Upper lobe of right lung (tissue), 1 donor: ENCODE measurements around the gene ARL10. TPM values are rescaled to one million over a fixed set of nuclear protein-coding genes. Genes with fewer than 3 reads are reported as not detected.
A peak's percentile ranks its signal among the peaks of the same experiment; 100 is the strongest.

Experiments used
- ATAC-seq: fragments of 200-7000 bp; cut with Tn5 transposase; one replicate; pipeline ENCODE4 v1.9.1; 2020; ENCODE audit warnings: mild to moderate bottlenecking, moderate library complexity
- DNase-seq: peaks from one replicate; pipeline ENCODE4 v3.0.0-alpha.2; 2020
- H3K27ac ChIP-seq: fragments of 200-600 bp; one replicate; pipeline ENCODE4 v1.8.0; 2022
- H3K27me3 ChIP-seq: fragments of 200-600 bp; one replicate; pipeline ENCODE4 v1.8.0; 2022; ENCODE audit warnings: mild to moderate bottlenecking
- H3K36me3 ChIP-seq: fragments of 200-600 bp; one replicate; pipeline ENCODE4 v1.8.0; 2022
- H3K4me1 ChIP-seq: fragments of 200-600 bp; one replicate; pipeline ENCODE4 v1.8.0; 2022
- H3K4me3 ChIP-seq: fragments of 200-600 bp; one replicate; pipeline ENCODE4 v1.8.0; 2022; ENCODE audit warnings: mild to moderate bottlenecking
- H3K9me3 ChIP-seq: fragments of 200-600 bp; one replicate; pipeline ENCODE4 v1.8.0; 2022
- CTCF ChIP-seq: fragments of 200-600 bp; IDR thresholded peaks from one replicate; pipeline ENCODE4 v1.8.0; 2022; ENCODE audit warnings: antibody characterized with exemption
- intact Hi-C: fragments of 100-400 bp; cut with DNase I; formaldehyde crosslinking; loops from one replicate; pipeline ENCODE4 v1.11.0; 2022
- total RNA-seq: library from RNA; stranded (reverse); fragmentation: NEBNext Ultra II Directional; extraction: Animal tissue kit (Norgen Biotek cat#: 25700); gene quantifications from one replicate; pipeline ENCODE4 v1.2.1, GENCODE V29; 2021
- donor health status: DM: no; HTN: yes; CAD: no; lungs with severe emphysema.

Gene ARL10
- total RNA-seq, 1 donor from 2014 or later = 7.9 TPM

- H3K4me1 ChIP-seq = peaks cover 32% of the 10 kb centered on the region
- peak; percentile 96 for DNase-seq
Measured at GRCh38 chr5:176415952-176416924, 51.0 kb downstream of the ARL10 start, which contains the start of gene CLTB. Gene CLTB (minus strand): TSS chr5:176416539. CDS start chr5:176416363, 176 bp downstream.

GRCh38 chr5:176416965-176417364, 51.7 kb downstream of the ARL10 start:
- Histone ChIP-seq H3K4me3 (peak overlapping the region; percentile 31), H3K9me3 (no peaks in the 10 kb centered on the region), H3K4me1 (peaks cover 32% of the 10 kb centered on the region), H3K36me3 (no peaks in the 10 kb centered on the region), H3K27me3 (no peaks in the 10 kb centered on the region), H3K27ac (peak overlapping the region; percentile 66)
- ATAC-seq = no peak
- intact Hi-C loops = no loop called here
- TF ChIP-seq CTCF = no peak
- DNase-seq = no peak

More at GRCh38 chr5:176415952-176416924, 51.0 kb downstream of the ARL10 start, which contains the start of gene CLTB:
- Histone ChIP-seq H3K9me3 (no peaks in the 10 kb centered on the region), H3K27ac (peak within 1 kb of the TSS; percentile 93), H3K4me3 (peak within 1 kb of the TSS; percentile 95), H3K27me3 (no peaks in the 10 kb centered on the region), H3K36me3 (no peaks in the 10 kb centered on the region)
- intact Hi-C loops = no loop called here
- peak; percentile 97 for ATAC-seq
- TF ChIP-seq CTCF = peak; percentile 65

DNA sequence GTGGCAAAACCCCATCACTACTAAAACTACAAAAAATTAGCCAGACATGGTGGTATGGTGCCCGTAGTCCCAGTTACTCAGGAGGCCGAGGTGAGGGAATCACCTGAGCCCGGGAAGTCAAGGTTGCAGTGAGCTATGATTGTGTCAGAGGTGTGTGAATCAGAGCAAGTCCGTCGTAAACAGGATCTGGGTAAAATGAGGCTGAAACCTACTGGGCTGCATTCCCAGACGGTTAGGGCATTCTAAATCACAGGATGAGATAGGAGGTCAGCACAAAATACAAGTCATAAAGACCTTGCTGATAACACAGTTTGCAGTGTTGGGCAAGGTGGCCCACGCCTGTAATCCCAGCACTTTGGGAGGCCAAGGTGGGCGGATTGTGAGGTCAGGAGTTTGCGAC, 53.0 kb downstream of the ARL10 start:
- intact Hi-C loops = no loop called here

DNA sequence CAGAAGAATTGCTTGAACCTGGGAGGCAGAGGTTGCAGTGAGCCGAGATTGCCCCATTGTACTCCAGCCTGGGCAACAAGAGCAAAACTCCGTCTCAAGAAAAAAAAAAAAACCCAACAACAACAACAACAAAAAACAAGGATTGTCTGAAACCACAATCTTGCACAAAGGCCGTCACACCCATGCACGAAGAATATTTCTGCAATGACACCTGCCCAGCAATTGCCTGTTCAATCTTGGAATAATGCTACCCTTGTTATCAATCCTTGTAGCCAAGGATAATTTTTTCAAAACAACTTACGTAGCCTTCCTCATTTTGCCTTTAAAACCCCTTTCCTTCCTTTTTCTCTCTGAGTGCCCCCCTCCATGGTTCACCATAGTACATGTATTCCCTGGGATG, 54.8 kb downstream of the ARL10 start:
- no peak overlapping the region for H3K27ac ChIP-seq
- H3K4me1 ChIP-seq = peaks cover 12% of the 10 kb centered on the region
- no peak overlapping the region for H3K4me3 ChIP-seq
- no peak for TF ChIP-seq CTCF
- H3K9me3 ChIP-seq = no peaks in the 10 kb centered on the region
- peaks cover 4% of the 10 kb centered on the region for H3K27me3 ChIP-seq
- DNase-seq = no peak
- intact Hi-C loops = no loop called here
- no peak for ATAC-seq
- H3K36me3 ChIP-seq = no peaks in the 10 kb centered on the region

More for the DNA sequence above, 53.0 kb downstream of the ARL10 start:
- TF ChIP-seq CTCF = no peak
- ATAC-seq = no peak
- Histone ChIP-seq H3K4me3 (no peak overlapping the region), H3K9me3 (no peaks in the 10 kb centered on the region), H3K36me3 (no peaks in the 10 kb centered on the region), H3K27ac (no peak overlapping the region), H3K4me1 (peaks cover 30% of the 10 kb centered on the region), H3K27me3 (peaks cover 2% of the 10 kb centered on the region)
- DNase-seq = no peak

GRCh38 chr5:176420972-176421544, 55.8 kb downstream of the ARL10 start:
- DNase-seq (no peak), ATAC-seq (no peak)
- Histone ChIP-seq H3K27ac (no peak overlapping the region), H3K36me3 (no peaks in the 10 kb centered on the region), H3K27me3 (peaks cover 4% of the 10 kb centered on the region), H3K4me3 (no peak overlapping the region), H3K4me1 (peaks cover 5% of the 10 kb centered on the region), H3K9me3 (no peaks in the 10 kb centered on the region)
- TF ChIP-seq CTCF = no peak
- intact Hi-C loops = no loop called here
